ENCODE results near the gene TGFB3. TPM values are rescaled to one million over a fixed set of nuclear protein-coding genes. Genes with fewer than 3 reads are reported as not detected.

TGFB3 gene
- polyA plus RNA-seq, 1 donor (not counting 4 experiments of a cell fraction or from before 2014, with no cell fraction given): 1.1 TPM

- Histone ChIP-seq H3K27ac (ENCODE audit: control insufficient read depth, insufficient read depth, low read length) (no peak overlapping the region), H3K4me1 (ENCODE audit: control insufficient read depth, extremely low read depth, insufficient read depth, low read length) (peaks cover 4% of the 10 kb centered on the region), H3K9ac (ENCODE audit: control insufficient read depth, extremely low read depth, insufficient read depth, low read length) (no peak overlapping the region), H2AFZ (ENCODE audit: control insufficient read depth, low read length) (no peak overlapping the region), H3K36me3 (ENCODE audit: control insufficient read depth in 2 of 2, extremely low read depth in 1 of 2, insufficient read depth in 2 of 2, low read length in 2 of 2) (peaks cover 1 to 4% of the 10 kb centered on the region in 2 experiments), H3K4me2 (ENCODE audit: control insufficient read depth, extremely low read depth, insufficient read depth, low read depth, low read length) (no peak overlapping the region), H3K4me3 (ENCODE audit: control insufficient read depth in 2 of 3, extremely low read depth in 1 of 3, insufficient read depth in 2 of 3, low read depth in 1 of 3, low read length in 3 of 3) (no peak overlapping the region), H3K27me3 (ENCODE audit: control insufficient read depth, extremely low read depth, insufficient read depth, low read length) (no peaks in the 10 kb centered on the region), H3K9me1 (ENCODE audit: control insufficient read depth, extremely low read depth, insufficient read depth, low read length) (no peaks in the 10 kb centered on the region), H3K9me3 (ENCODE audit: control insufficient read depth, low read depth, low read length) (no peaks in the 10 kb centered on the region), H4K20me1 (ENCODE audit: control insufficient read depth, extremely low read depth, insufficient read depth, low read length) (no peaks in the 10 kb centered on the region), H3K79me2 (ENCODE audit: control insufficient read depth, insufficient read depth, low read length) (no peaks in the 10 kb centered on the region)
- dilution Hi-C loops (cut with MboI; ENCODE audit: extremely low pct_ligation_motif_present, low sequenced_read_pairs): no loop called here
- TF ChIP-seq CTCF (optimal IDR thresholded peaks at IDR 0.05 in 1 of 3, IDR thresholded peaks at IDR 0.05 in 1 of 3, conservative IDR thresholded peaks at IDR 0.05 in 1 of 3; ENCODE audit: extremely low read depth in 1 of 3, insufficient read depth in 2 of 3, low read length in 3 of 3) (no peak), EZH2 (IDR thresholded peaks at IDR 0.05; ENCODE audit: low read length) (no peak)
- FAIRE-seq (no peak), DNase-seq (ENCODE audit: low read depth, low spot score) (no peak)
Measured at GRCh38 chr14:75909630-75910029, 72.2 kb downstream of the TGFB3 start.

Other genes with a start within 250 kb of the TGFB3 start
- gene IFT43, start 3.8 kb upstream of the TGFB3 start, polyA plus RNA-seq: 36.1 to 48.4 TPM (median 41.6 TPM) in 3 replicates
- gene GPATCH2L, start 169.9 kb upstream of the TGFB3 start, polyA plus RNA-seq: 19.0 to 31.2 TPM (median 28.8 TPM) in 3 replicates